HG03103 (cell line): Measurements from ENCODE around the gene TEX101.
"Not testable (repeated sequence)": the region's sequence is repeated elsewhere in the genome, so short reads cannot be mapped to it uniquely, and the experiment has no call there.

ENCODE experiments used
- ATAC-seq: cut with Tn5 transposase; IDR thresholded peaks from one replicate; pipeline ENCODE4 v1.9.1; 2021; ENCODE audit warnings: low read depth; ENCODE audit not compliant: unreplicated experiment

The TEX101 gene

GRCh38 chr19:43414554-43414953, at the start of gene TEX101:
TSS of gene TEX101 (plus strand) at chr19:43414890. CDS start at chr19:43415920, 1,030 bp downstream.
- ATAC-seq = no peak

DNA sequence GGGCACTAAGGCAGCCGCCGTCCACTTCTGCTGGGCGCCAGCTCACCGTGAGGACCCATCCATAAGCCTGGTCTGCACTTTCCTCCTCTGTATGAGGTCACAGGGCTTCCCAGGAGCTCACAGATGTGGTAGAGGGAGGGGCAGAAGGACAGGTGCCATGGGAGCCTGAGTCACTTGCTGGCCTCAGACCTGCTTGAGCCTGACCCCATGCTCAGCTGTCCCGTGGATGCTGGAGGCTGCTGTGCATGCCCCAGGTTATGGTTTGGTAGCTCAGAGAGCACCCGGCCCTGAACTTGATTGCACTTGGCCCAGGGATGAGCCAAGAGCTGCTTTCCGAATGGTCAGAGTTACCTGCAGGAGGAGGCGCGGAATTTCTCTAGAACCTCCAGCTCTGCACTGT, 49.0 kb upstream of the TEX101 start:
- ATAC-seq = not testable (repeated sequence)

GRCh38 chr19:43367822-43368221, 46.9 kb upstream of the TEX101 start:
- no peak for ATAC-seq

GRCh38 chr19:43368897-43369296, 45.8 kb upstream of the TEX101 start:
- not testable (repeated sequence) for ATAC-seq

- no peak for ATAC-seq
Measured at GRCh38 chr19:43371909-43372308, 42.8 kb upstream of the TEX101 start.

DNA sequence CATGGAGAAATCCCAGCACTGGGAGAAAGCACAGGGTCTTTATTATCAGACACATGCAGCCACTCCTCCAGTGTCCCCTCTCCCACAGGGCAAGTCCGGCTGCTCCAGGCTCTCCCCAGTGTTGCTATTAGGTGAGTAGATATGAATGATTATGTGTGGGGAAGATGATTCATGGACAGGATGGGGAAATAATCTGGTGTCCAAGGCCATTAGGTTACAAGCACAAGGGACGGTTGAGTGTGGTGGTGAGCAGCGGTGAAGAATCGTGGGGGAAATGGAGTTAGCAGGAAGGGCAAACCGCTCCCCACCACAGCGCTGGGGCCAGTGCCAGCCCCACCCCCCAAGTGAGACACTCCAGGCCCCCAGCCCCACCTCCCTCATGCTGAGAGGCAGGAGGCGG, 42.2 kb upstream of the TEX101 start:
- no peak for ATAC-seq

GRCh38 chr19:43377624-43378023, 37.1 kb upstream of the TEX101 start:
- ATAC-seq = not testable (repeated sequence)

DNA sequence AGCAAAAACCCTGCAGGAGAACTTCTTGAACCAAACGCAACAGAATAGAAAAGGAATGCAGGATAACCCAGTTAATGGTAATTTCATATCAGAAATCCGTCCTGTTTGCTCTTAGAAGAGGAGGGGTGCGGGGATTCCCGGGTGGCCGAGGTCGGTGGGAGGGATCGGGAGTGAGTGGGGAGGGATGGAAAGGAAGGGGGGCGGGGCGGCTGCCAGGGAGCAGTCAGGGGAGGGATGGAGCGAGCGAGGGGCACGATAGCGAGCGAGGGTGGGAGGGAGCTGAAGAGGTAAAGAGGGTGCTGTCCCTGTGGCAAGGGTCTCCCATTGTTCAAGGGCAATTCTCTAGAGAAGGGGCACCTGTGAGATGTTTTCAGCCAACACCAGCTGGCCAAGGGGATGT, 34.7 kb upstream of the TEX101 start:
- ATAC-seq = no peak

GRCh38 chr19:43380771-43381386, 33.8 kb upstream of the TEX101 start:
- no peak for ATAC-seq

DNA sequence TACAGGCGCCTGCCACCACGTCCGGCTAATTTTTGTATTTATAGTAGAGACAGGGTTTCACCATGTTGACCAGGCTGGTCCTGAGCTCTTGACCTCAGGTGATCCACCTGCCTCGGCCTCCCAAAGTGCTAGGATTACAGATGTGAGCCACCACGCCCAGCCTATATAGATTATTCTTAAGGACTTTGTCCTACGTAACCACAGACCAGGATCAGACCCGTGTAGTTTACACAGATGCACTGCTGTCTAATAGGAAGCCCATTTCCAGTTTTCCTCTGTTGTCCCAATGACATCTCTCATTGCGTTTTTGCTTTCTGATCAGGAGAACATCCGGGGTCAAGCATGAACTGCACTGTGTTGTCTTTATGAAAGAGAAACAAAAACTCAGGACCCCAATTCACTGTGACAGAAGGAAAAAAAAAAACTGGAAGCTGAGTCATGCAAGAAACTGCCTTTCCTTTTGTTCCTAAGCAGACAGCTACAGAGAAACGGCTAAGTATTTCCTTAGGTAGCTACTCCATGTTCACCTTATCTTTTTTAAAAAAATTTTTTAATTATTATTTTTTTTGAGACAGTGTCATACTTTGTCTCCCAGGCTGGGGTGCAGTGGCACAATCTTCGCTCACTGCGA, 32.0 kb upstream of the TEX101 start:
- ATAC-seq = not testable (repeated sequence)

- ATAC-seq = not testable (repeated sequence)
Measured at GRCh38 chr19:43383254-43383653, 31.4 kb upstream of the TEX101 start.

DNA sequence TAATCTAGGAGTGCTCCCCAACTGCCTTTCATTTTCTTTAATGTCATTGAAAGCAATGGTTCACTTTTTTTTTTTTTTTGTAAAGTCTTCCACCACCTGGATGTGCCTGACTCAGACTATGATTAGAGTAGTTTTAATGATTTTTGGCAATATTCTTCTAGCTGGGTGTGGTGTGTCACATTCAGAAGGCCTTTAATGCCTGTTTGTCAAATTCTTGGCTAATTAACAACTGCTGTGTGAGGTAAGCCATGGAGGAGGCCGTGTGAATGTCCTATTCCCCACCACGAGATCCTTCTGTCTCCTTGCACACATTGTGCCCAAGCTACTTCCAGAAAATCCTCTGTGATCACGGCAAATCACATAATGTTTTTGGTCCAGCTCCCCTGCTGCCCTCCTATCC, 30.9 kb upstream of the TEX101 start:
- ATAC-seq = not testable (repeated sequence)

DNA sequence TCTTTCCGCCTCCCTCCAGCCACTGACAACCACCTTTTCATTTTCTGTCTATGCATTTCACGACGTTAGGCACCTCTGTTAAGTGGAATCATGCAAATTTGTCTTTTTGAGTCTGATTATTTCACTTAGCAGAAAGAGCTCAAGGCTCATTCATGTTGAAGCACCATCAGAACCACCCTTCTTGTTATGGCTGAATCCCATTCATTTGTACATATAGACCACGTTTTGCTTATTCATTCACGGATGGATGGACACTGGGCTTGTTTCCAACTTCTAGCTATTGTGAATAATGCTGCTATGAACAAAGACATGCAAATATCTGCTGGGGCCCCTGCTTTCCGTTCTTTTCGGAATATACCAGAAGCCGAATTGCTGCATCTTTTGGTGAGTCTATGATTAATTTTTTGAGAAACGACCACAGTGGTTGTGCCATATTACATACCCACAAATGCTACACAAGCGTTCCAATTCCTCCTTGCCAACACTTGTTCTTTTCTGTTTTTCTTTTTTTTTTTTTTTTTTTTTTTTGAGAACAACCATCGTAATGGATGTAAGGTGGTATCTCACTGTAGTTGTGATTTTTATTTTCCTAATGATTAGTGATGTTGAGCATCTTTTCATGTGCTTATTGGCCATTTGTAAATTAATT, 23.7 kb upstream of the TEX101 start:
- not testable (repeated sequence) for ATAC-seq

DNA sequence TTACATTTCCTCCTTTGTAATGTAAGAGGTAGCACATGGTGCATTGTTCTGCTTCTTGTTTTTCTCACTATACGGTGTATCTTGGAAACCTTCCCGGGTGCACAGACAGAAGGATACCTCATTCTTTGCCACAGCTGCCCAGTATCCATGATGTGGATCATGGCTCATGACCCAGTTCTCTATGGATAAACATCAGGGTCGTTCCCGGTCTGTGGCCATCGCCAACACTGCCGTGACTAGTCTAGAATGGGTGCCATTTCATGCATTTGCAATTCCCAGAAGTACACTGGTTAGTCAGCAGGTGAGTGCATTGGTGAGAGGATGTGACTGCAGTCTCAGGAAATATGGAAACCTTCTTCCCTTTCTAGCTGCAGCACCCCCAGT, 23.1 kb upstream of the TEX101 start:
- ATAC-seq = not testable (repeated sequence)

- ATAC-seq = not testable (repeated sequence)
Measured at GRCh38 chr19:43393501-43393900, 21.2 kb upstream of the TEX101 start.

- no peak for ATAC-seq
Measured at GRCh38 chr19:43395561-43395960, 19.1 kb upstream of the TEX101 start.

- no peak for ATAC-seq
Measured at GRCh38 chr19:43406297-43406696, 8.4 kb upstream of the TEX101 start.

GRCh38 chr19:43407416-43408005, 7.2 kb upstream of the TEX101 start:
- ATAC-seq = no peak

GRCh38 chr19:43408043-43408442, 6.6 kb upstream of the TEX101 start:
- no peak for ATAC-seq

DNA sequence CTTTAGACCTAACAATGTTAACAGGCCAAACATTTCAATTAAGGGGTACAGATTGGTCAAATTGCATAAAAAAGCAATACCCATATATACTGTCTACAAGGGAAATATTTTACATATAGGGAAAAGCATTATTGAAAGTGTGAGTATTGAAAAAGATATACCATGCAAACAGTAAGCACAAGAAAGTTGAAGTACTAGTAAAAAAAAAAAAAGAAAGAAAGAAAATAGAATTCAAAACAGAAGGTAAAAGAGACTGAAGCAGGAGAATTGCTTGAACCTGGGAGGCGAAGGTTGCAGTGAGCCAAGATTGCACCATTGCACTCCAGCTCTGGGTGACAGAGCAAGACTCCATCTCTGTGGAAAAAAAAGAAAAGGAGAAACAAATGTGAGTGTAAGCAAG, 5.3 kb upstream of the TEX101 start:
- ATAC-seq = no peak

GRCh38 chr19:43412441-43412840, 2.2 kb upstream of the TEX101 start:
- no peak for ATAC-seq
